ENCODE data around the gene NPPC. TPM values are rescaled to one million over a fixed set of nuclear protein-coding genes. Genes with fewer than 3 reads are reported as not detected.

The NPPC gene
- total and polyA plus RNA-seq, 2 of the 8 experiments (the other 6 are each of a cell fraction or from before 2014, with no cell fraction given), result 1.3 to 4.7 TPM

GRCh38 chr2:231917280-231918066 lies 8.7 kb downstream of the NPPC start (continued):
- no peak for TF ChIP-seq CHD7 (IDR thresholded peaks at IDR 0.05; ENCODE audit: insufficient replicate concordance, low read length)
- no peak for TF ChIP-seq CREB1 (IDR thresholded peaks at IDR 0.05)
- no peak for TF ChIP-seq JUN (IDR thresholded peaks at IDR 0.05; ENCODE audit: low read depth, low read length)
- TF ChIP-seq E2F6 (IDR thresholded peaks at IDR 0.05), result no peak
- TF ChIP-seq KDM1A (IDR thresholded peaks at IDR 0.05; ENCODE audit: borderline replicate concordance, low read length), result no peak
- no peak for TF ChIP-seq BACH1 (IDR thresholded peaks at IDR 0.05; ENCODE audit: low read length)
- no peak for TF ChIP-seq RXRA (IDR thresholded peaks at IDR 0.05; ENCODE audit: insufficient read depth, low read depth, low read length)
- no peak for TF ChIP-seq ASH2L (IDR thresholded peaks at IDR 0.05; ENCODE audit: low read length)
- TF ChIP-seq, protein P1, sequence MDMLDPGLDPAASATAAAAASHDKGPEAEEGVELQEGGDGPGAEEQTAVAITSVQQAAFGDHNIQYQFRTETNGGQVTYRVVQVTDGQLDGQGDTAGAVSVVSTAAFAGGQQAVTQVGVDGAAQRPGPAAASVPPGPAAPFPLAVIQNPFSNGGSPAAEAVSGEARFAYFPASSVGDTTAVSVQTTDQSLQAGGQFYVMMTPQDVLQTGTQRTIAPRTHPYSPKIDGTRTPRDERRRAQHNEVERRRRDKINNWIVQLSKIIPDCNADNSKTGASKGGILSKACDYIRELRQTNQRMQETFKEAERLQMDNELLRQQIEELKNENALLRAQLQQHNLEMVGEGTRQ (IDR thresholded peaks at IDR 0.05; ENCODE audit: low read length), result no peak

All from H1 (cell line).